ENCODE measurements around the gene CHST8.

Gene CHST8

GRCh38 chr19:33703821-33704220 lies 82.1 kb downstream of the CHST8 start:
- POLR2A ChIA-PET, result no interaction called here
- no peak for DNase-seq (ENCODE audit: extremely low spot score)
- CTCF ChIA-PET, result no interaction called here
- TF ChIP-seq FOXK2 (IDR thresholded peaks at IDR 0.05) (no peak), ARNT (IDR thresholded peaks at IDR 0.05) (no peak), FOXM1 (IDR thresholded peaks at IDR 0.05; ENCODE audit: borderline replicate concordance) (no peak), ELF4 (IDR thresholded peaks at IDR 0.05) (no peak), LEF1 (IDR thresholded peaks at IDR 0.05; ENCODE audit: borderline replicate concordance) (no peak)

GRCh38 chr19:33704271-33704670 lies 82.5 kb downstream of the CHST8 start:
- CTCF ChIA-PET, result no interaction called here
- POLR2A ChIA-PET, result no interaction called here

GRCh38 chr19:33705090-33705847 lies 83.5 kb downstream of the CHST8 start:
- ChIA-PET CTCF (interaction anchor here (0.6 kb wide), 1 partner anchor 391 kb away, joined by 6 read pairs; no protein-coding TSS in a partner anchor), POLR2A (no interaction called here)
- DNase-seq (ENCODE audit: extremely low spot score), result no peak
- TF ChIP-seq ELF4 (IDR thresholded peaks at IDR 0.05), result no peak
- no peak for TF ChIP-seq HDGF (IDR thresholded peaks at IDR 0.05; ENCODE audit: borderline replicate concordance)
- TF ChIP-seq FOXM1 (IDR thresholded peaks at IDR 0.05; ENCODE audit: borderline replicate concordance), result no peak
- TF ChIP-seq FOXK2 (IDR thresholded peaks at IDR 0.05), result no peak
- TF ChIP-seq SUZ12 (IDR thresholded peaks at IDR 0.05), result no peak

More at GRCh38 chr19:33704271-33704670, 82.5 kb downstream of the CHST8 start:
- TF ChIP-seq CTBP1 (IDR thresholded peaks at IDR 0.05; ENCODE audit: borderline replicate concordance) (no peak), PKNOX1 (IDR thresholded peaks at IDR 0.05) (no peak), ELF4 (IDR thresholded peaks at IDR 0.05) (no peak), FOXK2 (IDR thresholded peaks at IDR 0.05) (no peak), L3MBTL2 (conservative IDR thresholded peaks at IDR 0.05) (no peak), LEF1 (IDR thresholded peaks at IDR 0.05; ENCODE audit: borderline replicate concordance) (no peak), ZNF384 (IDR thresholded peaks at IDR 0.05) (no peak), HDGF (IDR thresholded peaks at IDR 0.05; ENCODE audit: borderline replicate concordance) (no peak), BHLHE40 (IDR thresholded peaks at IDR 0.05; ENCODE audit: borderline replicate concordance) (no peak), FOXM1 (IDR thresholded peaks at IDR 0.05; ENCODE audit: borderline replicate concordance) (no peak), ARNT (IDR thresholded peaks at IDR 0.05) (no peak), NFRKB (IDR thresholded peaks at IDR 0.05) (no peak), TARDBP (IDR thresholded peaks at IDR 0.05) (no peak), FOXA1 (IDR thresholded peaks at IDR 0.05) (no peak), SUZ12 (IDR thresholded peaks at IDR 0.05) (no peak), SP1 (IDR thresholded peaks at IDR 0.05) (no peak)
- no peak for DNase-seq (ENCODE audit: extremely low spot score)

GRCh38 chr19:33705860-33706259 lies 84.1 kb downstream of the CHST8 start:
- no peak for TF ChIP-seq SUZ12 (IDR thresholded peaks at IDR 0.05)
- no peak for TF ChIP-seq NFRKB (IDR thresholded peaks at IDR 0.05)
- no peak for TF ChIP-seq TARDBP (IDR thresholded peaks at IDR 0.05)
- TF ChIP-seq ELF4 (IDR thresholded peaks at IDR 0.05), result no peak
- no peak for TF ChIP-seq ZNF384 (IDR thresholded peaks at IDR 0.05)
- TF ChIP-seq SP1 (IDR thresholded peaks at IDR 0.05), result no peak
- TF ChIP-seq FOXK2 (IDR thresholded peaks at IDR 0.05), result no peak
- TF ChIP-seq FOXM1 (IDR thresholded peaks at IDR 0.05; ENCODE audit: borderline replicate concordance), result no peak
- TF ChIP-seq LEF1 (IDR thresholded peaks at IDR 0.05; ENCODE audit: borderline replicate concordance), result no peak
- TF ChIP-seq BHLHE40 (IDR thresholded peaks at IDR 0.05; ENCODE audit: borderline replicate concordance), result no peak
- DNase-seq (ENCODE audit: extremely low spot score), result no peak
- CTCF ChIA-PET, result no interaction called here
- POLR2A ChIA-PET, result no interaction called here

- POLR2A ChIA-PET, result no interaction called here
- TF ChIP-seq ZNF384 (IDR thresholded peaks at IDR 0.05), result no peak
- TF ChIP-seq LEF1 (IDR thresholded peaks at IDR 0.05; ENCODE audit: borderline replicate concordance), result no peak
- no peak for TF ChIP-seq BHLHE40 (IDR thresholded peaks at IDR 0.05; ENCODE audit: borderline replicate concordance)
- TF ChIP-seq ELF4 (IDR thresholded peaks at IDR 0.05), result no peak
- no peak for TF ChIP-seq FOXK2 (IDR thresholded peaks at IDR 0.05)
- TF ChIP-seq L3MBTL2 (conservative IDR thresholded peaks at IDR 0.05), result no peak
- TF ChIP-seq PKNOX1 (IDR thresholded peaks at IDR 0.05), result no peak
- TF ChIP-seq SUZ12 (IDR thresholded peaks at IDR 0.05), result no peak
- DNase-seq (ENCODE audit: extremely low spot score), result no peak
- CTCF ChIA-PET, result no interaction called here
Observed at GRCh38 chr19:33706631-33707030, 84.9 kb downstream of the CHST8 start.

- CTCF ChIA-PET, result no interaction called here
- no peak for TF ChIP-seq LEF1 (IDR thresholded peaks at IDR 0.05; ENCODE audit: borderline replicate concordance)
- no peak for TF ChIP-seq FOXK2 (IDR thresholded peaks at IDR 0.05)
- TF ChIP-seq CTBP1 (IDR thresholded peaks at IDR 0.05; ENCODE audit: borderline replicate concordance), result no peak
- TF ChIP-seq SUZ12 (IDR thresholded peaks at IDR 0.05), result no peak
- TF ChIP-seq ELF4 (IDR thresholded peaks at IDR 0.05), result no peak
- TF ChIP-seq FOXM1 (IDR thresholded peaks at IDR 0.05; ENCODE audit: borderline replicate concordance), result no peak
- TF ChIP-seq BHLHE40 (IDR thresholded peaks at IDR 0.05; ENCODE audit: borderline replicate concordance), result no peak
- no peak for TF ChIP-seq ZNF384 (IDR thresholded peaks at IDR 0.05)
- no peak for TF ChIP-seq NFRKB (IDR thresholded peaks at IDR 0.05)
- TF ChIP-seq PKNOX1 (IDR thresholded peaks at IDR 0.05), result no peak
- TF ChIP-seq SP1 (IDR thresholded peaks at IDR 0.05), result no peak
- no peak for TF ChIP-seq TARDBP (IDR thresholded peaks at IDR 0.05)
- no peak for TF ChIP-seq FOXA1 (IDR thresholded peaks at IDR 0.05)
- no peak for TF ChIP-seq ARNT (IDR thresholded peaks at IDR 0.05)
- no peak for TF ChIP-seq HDGF (IDR thresholded peaks at IDR 0.05; ENCODE audit: borderline replicate concordance)
- no peak for TF ChIP-seq L3MBTL2 (conservative IDR thresholded peaks at IDR 0.05)
- POLR2A ChIA-PET, result no interaction called here
- DNase-seq (ENCODE audit: extremely low spot score), result no peak
Observed at GRCh38 chr19:33712268-33712667, 90.5 kb downstream of the CHST8 start.
